Suprapubic skin (tissue), 4 donors: Measurements from ENCODE around the gene C1orf56. TPM values are rescaled to one million over a fixed set of nuclear protein-coding genes. Genes with fewer than 3 reads are reported as not detected.

Source experiments
- DNase-seq, 2 donors: peaks; one replicate each; pipeline ENCODE4 v3.0.0-alpha.2; 2019; ENCODE audit warnings: low spot score in 2 of 2
- H3K27ac ChIP-seq: fragments of 200-600 bp; sonication (generic); one replicate; pipeline ENCODE4 v1.5.1; 2019
- H3K27me3 ChIP-seq: fragments of 200-600 bp; sonication (generic); one replicate; pipeline ENCODE4 v1.5.1; 2019
- H3K36me3 ChIP-seq: fragments of 200-600 bp; sonication (generic); one replicate; pipeline ENCODE4 v1.5.1; 2019
- H3K4me1 ChIP-seq: fragments of 200-600 bp; sonication (generic); one replicate; pipeline ENCODE4 v1.5.1; 2019
- H3K4me3 ChIP-seq: fragments of 200-600 bp; sonication (generic); one replicate; pipeline ENCODE4 v1.5.1; 2019; ENCODE audit warnings: mild to moderate bottlenecking
- H3K9me3 ChIP-seq: fragments of 200-600 bp; sonication (generic); one replicate; pipeline ENCODE4 v1.5.1; 2019
- EP300 ChIP-seq: sonication (generic); formaldehyde crosslinking; IDR thresholded peaks from one replicate; pipeline ENCODE4 v1.6.1; 2017; ENCODE audit warnings: antibody characterized with exemption
- POLR2A ChIP-seq, 2 donors: fragments of 450-650 bp; IDR thresholded peaks; one replicate each; pipeline ENCODE4 v1.6.1; 2017; ENCODE audit warnings: antibody characterized with exemption in 2 of 2, mild to moderate bottlenecking in 2 of 2, moderate library complexity in 2 of 2
- POLR2AphosphoS5 ChIP-seq, 3 donors: sonication (generic); formaldehyde crosslinking; IDR thresholded peaks; one replicate each; pipeline ENCODE4 v1.6.1; 2017; ENCODE audit warnings: antibody characterized with exemption in 3 of 3
- WGBS: methylation state at CpG from one replicate; pipeline ENCODE4 v1.1.5; 2018; 5-methylcytosine and 5-hydroxymethylcytosine counted together
- total RNA-seq, 4 donors: library from RNA; depleted of rRNA; stranded (reverse); fragments of >200 nt; gene quantifications; one replicate each; pipeline ENCODE4 v1.1.0, GENCODE V29; 2016
- TF ChIP-seq, protein P1 (sequence below), 2 donors: fragments of 200-600 bp in 1 of 2; fragments of 450-650 bp in 1 of 2; sonication (generic) in 1 of 2; IDR thresholded peaks; one replicate each; pipeline ENCODE4 v1.5.1; 2016 to 2019; ENCODE audit warnings: antibody characterized with exemption in 2 of 2, mild to moderate bottlenecking in 1 of 2, moderate library complexity in 1 of 2

The C1orf56 gene
- total RNA-seq, 4 donors from 2014 or later: 2.7 to 4.7 (median 3.9) TPM

DNA sequence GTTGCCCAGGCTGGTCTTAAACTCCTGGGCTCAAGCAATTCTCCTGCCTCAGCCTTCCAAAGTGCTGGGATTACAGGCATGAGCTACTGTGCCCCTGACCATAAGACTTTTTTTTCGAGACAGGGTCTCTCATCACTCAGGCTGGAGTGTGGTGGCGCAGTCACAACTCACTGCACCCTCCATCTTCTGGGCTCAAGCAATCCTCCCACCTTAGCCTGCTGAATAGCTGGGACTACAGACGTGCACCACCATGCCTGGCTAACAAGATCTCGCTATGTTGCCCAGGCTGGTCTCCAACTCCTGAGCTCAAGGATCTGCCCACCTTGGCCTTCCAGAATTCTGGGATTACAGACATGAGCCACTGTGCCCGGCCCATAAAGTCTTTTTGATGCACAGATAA lies 1.9 kb downstream of the C1orf56 start:
- peaks cover 25% of the 10 kb centered on the region for H3K4me1 ChIP-seq
- H3K36me3 ChIP-seq: peaks cover 32% of the 10 kb centered on the region
- WGBS: 83% methylated on average over 3 of the region's 5 CpGs
- H3K27me3 ChIP-seq: no peaks in the 10 kb centered on the region
- DNase-seq: no peak
- peak overlapping the region; percentile 28 for H3K27ac ChIP-seq
- H3K9me3 ChIP-seq: no peaks in the 10 kb centered on the region
- no peak overlapping the region for H3K4me3 ChIP-seq
- TF ChIP-seq POLR2A (IDR thresholded peaks at IDR 0.05) (no peak), EP300 (no peak)

DNA sequence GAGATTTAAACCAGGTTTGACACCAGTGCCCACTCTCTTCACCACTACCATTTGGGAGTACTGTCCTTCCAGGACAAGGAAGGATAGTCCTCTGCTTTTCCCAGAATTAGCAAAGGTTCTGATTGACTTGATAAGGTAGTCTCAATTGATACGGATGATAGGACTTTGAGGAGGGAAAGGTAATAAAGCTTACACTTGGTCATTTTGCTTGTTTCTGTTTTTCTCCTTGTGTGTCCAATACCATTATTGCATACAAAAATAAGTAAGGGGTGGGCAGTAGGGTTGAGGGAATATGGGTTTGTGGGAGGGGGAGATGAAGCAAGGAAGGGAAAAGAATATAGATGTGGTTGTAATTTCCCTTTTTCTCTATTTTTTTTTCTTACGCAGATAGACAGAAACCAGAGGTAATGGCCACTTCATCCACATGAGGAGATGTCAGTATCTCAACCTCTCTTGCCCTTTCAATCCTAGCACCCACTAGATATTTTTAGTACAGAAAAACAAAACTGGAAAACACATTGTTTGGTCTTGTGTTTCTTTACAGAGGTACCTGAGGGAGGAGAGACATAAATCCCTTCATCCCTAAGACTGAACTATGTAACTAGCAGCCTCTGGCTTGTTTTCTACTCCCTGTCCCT lies 2.6 kb downstream of the C1orf56 start:
- H3K4me1 ChIP-seq: peaks cover 25% of the 10 kb centered on the region
- H3K4me3 ChIP-seq: no peak overlapping the region
- H3K27me3 ChIP-seq: no peaks in the 10 kb centered on the region
- TF ChIP-seq POLR2AphosphoS5 (IDR thresholded peaks at IDR 0.05) (peak in 1 of 3 donors; percentile 28), EP300 (no peak)
- WGBS: 74% methylated on average over 2 of the region's 2 CpGs
- H3K9me3 ChIP-seq: no peaks in the 10 kb centered on the region
- no peak for DNase-seq
- no peak overlapping the region for H3K27ac ChIP-seq
- H3K36me3 ChIP-seq: peaks cover 39% of the 10 kb centered on the region

DNA sequence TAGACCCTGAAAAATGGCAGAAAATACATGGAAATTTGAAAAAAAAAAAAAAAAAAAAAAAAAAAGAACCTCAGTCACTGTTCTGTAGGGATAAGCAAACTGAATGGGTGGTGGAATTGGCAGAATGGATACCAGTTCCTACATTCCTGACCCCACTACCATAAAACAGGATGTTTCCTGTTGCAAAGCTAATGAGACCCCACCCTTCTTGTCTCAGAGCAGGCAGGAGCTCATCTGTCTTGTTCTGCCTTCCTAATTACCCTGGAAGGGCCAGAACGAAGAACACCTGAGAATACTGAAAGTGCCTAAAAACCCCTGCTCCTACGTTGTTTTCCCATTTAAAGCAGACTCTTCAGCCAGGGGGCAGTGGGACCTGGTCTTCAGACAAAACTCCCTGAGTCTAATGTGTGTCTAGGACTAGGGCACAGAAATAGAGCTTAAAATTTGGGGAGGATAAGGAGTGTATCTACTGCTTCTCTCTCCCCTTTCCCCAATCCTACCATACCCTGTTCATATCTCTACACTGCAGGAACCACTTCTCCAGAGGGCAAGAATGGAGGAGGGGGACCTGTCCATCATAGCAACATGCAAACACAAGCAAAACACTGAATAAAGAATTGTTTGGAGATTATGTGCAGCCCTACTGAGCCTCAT lies 3.9 kb downstream of the C1orf56 start:
- Histone ChIP-seq H3K9me3 (no peaks in the 10 kb centered on the region), H3K4me3 (no peak overlapping the region), H3K27ac (no peak overlapping the region), H3K36me3 (peaks cover 48% of the 10 kb centered on the region), H3K27me3 (no peaks in the 10 kb centered on the region), H3K4me1 (peaks cover 38% of the 10 kb centered on the region)
- WGBS: 54% methylated on average over 2 of the region's 2 CpGs
- TF ChIP-seq EP300: no peak
- TF ChIP-seq, protein P1, sequence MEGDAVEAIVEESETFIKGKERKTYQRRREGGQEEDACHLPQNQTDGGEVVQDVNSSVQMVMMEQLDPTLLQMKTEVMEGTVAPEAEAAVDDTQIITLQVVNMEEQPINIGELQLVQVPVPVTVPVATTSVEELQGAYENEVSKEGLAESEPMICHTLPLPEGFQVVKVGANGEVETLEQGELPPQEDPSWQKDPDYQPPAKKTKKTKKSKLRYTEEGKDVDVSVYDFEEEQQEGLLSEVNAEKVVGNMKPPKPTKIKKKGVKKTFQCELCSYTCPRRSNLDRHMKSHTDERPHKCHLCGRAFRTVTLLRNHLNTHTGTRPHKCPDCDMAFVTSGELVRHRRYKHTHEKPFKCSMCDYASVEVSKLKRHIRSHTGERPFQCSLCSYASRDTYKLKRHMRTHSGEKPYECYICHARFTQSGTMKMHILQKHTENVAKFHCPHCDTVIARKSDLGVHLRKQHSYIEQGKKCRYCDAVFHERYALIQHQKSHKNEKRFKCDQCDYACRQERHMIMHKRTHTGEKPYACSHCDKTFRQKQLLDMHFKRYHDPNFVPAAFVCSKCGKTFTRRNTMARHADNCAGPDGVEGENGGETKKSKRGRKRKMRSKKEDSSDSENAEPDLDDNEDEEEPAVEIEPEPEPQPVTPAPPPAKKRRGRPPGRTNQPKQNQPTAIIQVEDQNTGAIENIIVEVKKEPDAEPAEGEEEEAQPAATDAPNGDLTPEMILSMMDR (IDR thresholded peaks at IDR 0.05): no peak
- TF ChIP-seq POLR2A (IDR thresholded peaks at IDR 0.05): no peak
- TF ChIP-seq POLR2AphosphoS5 (IDR thresholded peaks at IDR 0.05): no peak
- DNase-seq: no peak

DNA sequence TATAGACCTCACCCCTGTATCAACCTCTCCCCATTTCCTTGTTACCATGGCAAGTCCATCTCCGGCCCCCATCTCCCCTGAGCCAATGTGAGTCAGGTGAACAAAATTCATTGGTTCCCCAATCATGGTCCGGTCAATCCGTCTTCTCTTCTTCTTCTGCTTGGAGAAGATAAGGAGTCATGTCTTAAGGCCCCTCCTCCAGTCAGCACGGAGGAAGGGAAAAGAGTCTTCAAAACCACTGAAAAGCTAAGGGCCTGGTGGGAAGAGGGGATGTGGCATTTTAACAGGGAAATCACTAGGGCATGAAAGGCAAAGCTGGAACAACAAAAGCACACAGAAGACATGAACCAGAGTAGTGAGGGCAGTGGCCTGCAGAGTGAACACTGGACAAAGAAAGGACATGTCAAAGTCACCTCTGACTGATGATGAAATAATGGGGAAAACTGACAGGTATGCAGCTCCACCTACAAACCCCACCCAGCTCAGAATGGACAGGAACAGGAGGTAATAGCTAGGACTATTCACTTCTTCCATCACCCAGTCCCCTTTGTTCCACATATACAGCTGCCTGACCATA lies 7.5 kb downstream of the C1orf56 start:
- no peak for DNase-seq
- no peak overlapping the region for H3K4me3 ChIP-seq

DNA sequence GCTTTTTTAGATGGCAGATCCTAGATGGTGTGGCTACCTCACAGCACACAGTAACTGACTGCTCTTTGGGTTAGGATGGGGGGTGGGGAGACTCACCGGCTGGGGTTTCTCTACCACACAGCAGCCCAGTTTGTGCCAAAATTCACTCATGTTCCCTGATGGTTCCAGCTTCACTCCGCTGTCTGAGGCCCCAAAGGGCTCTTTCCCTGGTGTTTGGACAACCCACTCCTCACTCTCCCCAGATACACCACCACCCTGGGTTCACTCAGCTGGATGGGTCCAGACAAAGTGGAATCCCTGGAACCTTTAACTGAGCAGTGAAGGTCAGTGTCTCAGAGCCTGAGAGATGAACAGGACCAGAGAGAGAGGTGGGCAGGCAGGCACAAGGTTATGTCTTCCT lies 8.0 kb downstream of the C1orf56 start:
- no peaks in the 10 kb centered on the region for H3K27me3 ChIP-seq
- no peaks in the 10 kb centered on the region for H3K9me3 ChIP-seq
- WGBS: 78% methylated on average over 1 of the region's 2 CpGs
- peaks cover 48% of the 10 kb centered on the region for H3K36me3 ChIP-seq
- H3K4me1 ChIP-seq: peaks cover 48% of the 10 kb centered on the region
- no peak for TF ChIP-seq POLR2AphosphoS5 (IDR thresholded peaks at IDR 0.05)
- TF ChIP-seq, protein P1 (IDR thresholded peaks at IDR 0.05): no peak
- no peak for TF ChIP-seq EP300
- TF ChIP-seq POLR2A (IDR thresholded peaks at IDR 0.05): no peak
- H3K4me3 ChIP-seq: peak overlapping the region; percentile 85
- peak overlapping the region; percentile 95 for H3K27ac ChIP-seq
- DNase-seq: no peak

More for the DNA sequence above, 7.5 kb downstream of the C1orf56 start:
- Histone ChIP-seq H3K27ac (peak overlapping the region; percentile 95), H3K4me1 (peaks cover 43% of the 10 kb centered on the region), H3K36me3 (peaks cover 48% of the 10 kb centered on the region), H3K9me3 (no peaks in the 10 kb centered on the region), H3K27me3 (no peaks in the 10 kb centered on the region)
- TF ChIP-seq EP300: no peak
- no peak for TF ChIP-seq POLR2A (IDR thresholded peaks at IDR 0.05)
- TF ChIP-seq POLR2AphosphoS5 (IDR thresholded peaks at IDR 0.05): no peak
- TF ChIP-seq, protein P1 (IDR thresholded peaks at IDR 0.05): no peak
- WGBS: 92% methylated on average over 4 of the region's 4 CpGs

DNA sequence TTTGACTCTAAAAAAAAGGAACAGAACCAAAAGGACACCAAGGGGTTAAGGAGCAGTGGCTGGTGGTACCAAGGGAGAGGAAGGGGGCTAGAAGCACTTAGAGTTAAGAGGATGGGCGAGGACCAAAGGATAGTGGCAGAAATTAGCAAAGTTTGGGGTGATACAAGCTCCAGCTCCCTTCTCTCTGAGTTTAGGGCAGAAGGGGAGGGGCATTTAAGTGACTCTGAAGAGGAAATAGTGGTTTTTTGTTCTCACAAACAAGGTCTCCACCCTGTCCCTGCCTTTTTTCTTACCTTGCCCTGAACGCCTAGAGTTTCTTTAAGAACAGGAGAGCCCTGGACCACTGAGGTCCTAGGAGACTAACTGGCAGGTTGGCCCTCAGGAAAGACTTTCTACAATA lies 8.6 kb downstream of the C1orf56 start:
- 47% methylated on average over 2 of the region's 2 CpGs for WGBS
- DNase-seq: no peak
- Histone ChIP-seq H3K4me3 (peak overlapping the region; percentile 85), H3K36me3 (peaks cover 48% of the 10 kb centered on the region), H3K27me3 (no peaks in the 10 kb centered on the region), H3K9me3 (no peaks in the 10 kb centered on the region), H3K27ac (peak overlapping the region; percentile 95), H3K4me1 (peaks cover 48% of the 10 kb centered on the region)
- TF ChIP-seq, protein P1 (IDR thresholded peaks at IDR 0.05): no peak
- no peak for TF ChIP-seq POLR2AphosphoS5 (IDR thresholded peaks at IDR 0.05)
- no peak for TF ChIP-seq EP300
- no peak for TF ChIP-seq POLR2A (IDR thresholded peaks at IDR 0.05)
